Mesothelial cell of epicardium (in vitro differentiated cells): Measurements from ENCODE around the gene RCOR1. TPM values are rescaled to one million over a fixed set of nuclear protein-coding genes. Genes with fewer than 3 reads are reported as not detected.
A peak's percentile ranks its signal among the peaks of the same experiment; 100 is the strongest.

Experiments used
- DNase-seq, 2 experiments: peaks; one replicate each; pipeline ENCODE4 v3.0.0; 2021; ENCODE audit warnings: low spot score in 2 of 2; ENCODE audit not compliant: unreplicated experiment in 2 of 2
- H3K27ac Mint-ChIP-seq: 2 replicates; pipeline ENCODE4 v1.8.0; 2021; ENCODE audit warnings: mixed read lengths
- H3K27me3 Mint-ChIP-seq: 2 replicates; pipeline ENCODE4 v1.8.0; 2021; ENCODE audit warnings: low read depth, mixed read lengths
- H3K36me3 Mint-ChIP-seq: 2 replicates; pipeline ENCODE4 v1.8.0; 2021; ENCODE audit warnings: mixed read lengths
- H3K4me1 Mint-ChIP-seq: 2 replicates; pipeline ENCODE4 v1.8.0; 2021; ENCODE audit warnings: mixed read lengths
- H3K4me3 Mint-ChIP-seq: 2 replicates; pipeline ENCODE4 v1.8.0; 2021; ENCODE audit warnings: mild to moderate bottlenecking, moderate library complexity, mixed read lengths
- H3K9me3 Mint-ChIP-seq: 2 replicates; pipeline ENCODE4 v1.8.0; 2021; ENCODE audit warnings: mixed read lengths
- CTCF ChIP-seq: fragments of 200-600 bp; sonication (generic); IDR thresholded peaks from one replicate; pipeline ENCODE4 v1.5.0; 2021; ENCODE audit warnings: antibody characterized with exemption; ENCODE audit not compliant: unreplicated experiment
- total RNA-seq: library from RNA; stranded (reverse); gene quantifications from 3 replicates; pipeline ENCODE4 v1.2.1, GENCODE V29; 2021

The RCOR1 gene
- total RNA-seq, 1 donor from 2014 or later: 47.4 TPM

DNA sequence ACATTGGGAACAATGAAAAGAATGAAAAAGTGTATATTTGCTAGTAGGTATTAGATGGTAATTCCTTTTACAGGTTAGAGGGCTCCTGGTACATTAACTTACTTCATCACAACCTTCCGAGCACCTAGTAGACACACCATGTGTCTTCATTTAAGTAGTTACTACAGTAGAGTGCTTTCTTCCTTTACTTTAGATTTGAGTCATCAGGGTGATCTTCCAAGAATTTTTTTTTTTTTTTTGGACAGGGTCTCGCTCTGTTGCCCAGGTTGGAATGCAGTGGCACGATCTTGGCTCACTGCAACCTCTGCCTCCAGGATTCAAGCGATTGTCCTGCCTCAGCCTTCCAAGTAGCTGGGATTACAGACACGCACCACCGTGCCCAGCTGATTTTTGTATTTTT lies 105.1 kb downstream of the RCOR1 start:
- no peak for DNase-seq
- no peaks in the 10 kb centered on the region for H3K27me3 Mint-ChIP-seq
- H3K4me1 Mint-ChIP-seq: peaks cover 41% of the 10 kb centered on the region
- H3K9me3 Mint-ChIP-seq: peaks cover 7% of the 10 kb centered on the region
- H3K36me3 Mint-ChIP-seq: peaks cover 19% of the 10 kb centered on the region
- no peak for TF ChIP-seq CTCF
- no peak overlapping the region for H3K4me3 Mint-ChIP-seq
- H3K27ac Mint-ChIP-seq: peak overlapping the region; percentile 51

GRCh38 chr14:102699416-102700110 lies 107.1 kb downstream of the RCOR1 start:
- TF ChIP-seq CTCF: no peak
- no peak overlapping the region for H3K4me3 Mint-ChIP-seq
- no peak for DNase-seq

GRCh38 chr14:102708494-102708893 lies 116.0 kb downstream of the RCOR1 start:
- TF ChIP-seq CTCF: no peak
- Mint-ChIP-seq H3K9me3 (peaks cover 12% of the 10 kb centered on the region), H3K4me1 (no peaks in the 10 kb centered on the region), H3K27ac (no peak overlapping the region), H3K36me3 (peaks cover 44% of the 10 kb centered on the region), H3K27me3 (no peaks in the 10 kb centered on the region), H3K4me3 (no peak overlapping the region)
- DNase-seq: no peak

More at GRCh38 chr14:102699416-102700110, 107.1 kb downstream of the RCOR1 start:
- Mint-ChIP-seq H3K9me3 (peaks cover 17% of the 10 kb centered on the region), H3K27me3 (no peaks in the 10 kb centered on the region), H3K4me1 (peaks cover 24% of the 10 kb centered on the region), H3K27ac (no peak overlapping the region), H3K36me3 (peaks cover 36% of the 10 kb centered on the region)

- peaks cover 35% of the 10 kb centered on the region for H3K36me3 Mint-ChIP-seq
- no peak overlapping the region for H3K27ac Mint-ChIP-seq
- no peaks in the 10 kb centered on the region for H3K4me1 Mint-ChIP-seq
- DNase-seq: no peak
- H3K27me3 Mint-ChIP-seq: no peaks in the 10 kb centered on the region
- TF ChIP-seq CTCF: no peak
- peaks cover 1% of the 10 kb centered on the region for H3K9me3 Mint-ChIP-seq
- no peak overlapping the region for H3K4me3 Mint-ChIP-seq
Observed at GRCh38 chr14:102711207-102711606, 118.8 kb downstream of the RCOR1 start.

- DNase-seq: no peak
- Mint-ChIP-seq H3K4me3 (no peak overlapping the region), H3K27ac (peak overlapping the region; percentile 9), H3K9me3 (no peaks in the 10 kb centered on the region), H3K4me1 (no peaks in the 10 kb centered on the region), H3K36me3 (peaks cover 33% of the 10 kb centered on the region), H3K27me3 (no peaks in the 10 kb centered on the region)
- TF ChIP-seq CTCF: no peak
Observed at GRCh38 chr14:102711946-102712345, 119.5 kb downstream of the RCOR1 start.
